Breast epithelium (tissue), 4 donors: ENCODE data around the gene EIF3CL. TPM values are rescaled to one million over a fixed set of nuclear protein-coding genes. Genes with fewer than 3 reads are reported as not detected.
"Not testable (repeated sequence)": the region's sequence is repeated elsewhere in the genome, so short reads cannot be mapped to it uniquely, and the experiment has no call there.

Experiments
- DNase-seq, 2 donors: peaks; one replicate each; pipeline ENCODE4 v3.0.0-alpha.2; 2019; ENCODE audit warnings: low spot score in 2 of 2
- H3K27ac ChIP-seq, 2 donors: fragments of 200-600 bp; sonication (generic) in 1 of 2; one replicate each; pipeline ENCODE4 v1.5.1; 2016 to 2019; ENCODE audit warnings: mild to moderate bottlenecking in 1 of 2
- H3K27me3 ChIP-seq, 2 donors: fragments of 200-600 bp; sonication (generic) in 1 of 2; one replicate each; pipeline versions ENCODE4 v1.5.1 to v1.6.0; 2017 to 2019; ENCODE audit warnings: control low read depth in 1 of 2, mild to moderate bottlenecking in 1 of 2
- H3K36me3 ChIP-seq: fragments of 200-600 bp; one replicate; pipeline ENCODE4 v1.5.1; 2019
- H3K4me1 ChIP-seq, 2 donors: fragments of 200-600 bp; sonication (generic); one replicate each; pipeline ENCODE4 v1.5.1; 2016 to 2019; ENCODE audit warnings: control low read depth in 1 of 2
- H3K4me3 ChIP-seq, 3 donors: fragments of 200-600 bp; sonication (generic); 1 replicate in 2 of 3; 2 replicates in 1 of 3; pipeline ENCODE4 v1.5.1; 2016 to 2019; ENCODE audit warnings: mild to moderate bottlenecking in 3 of 3, moderate library complexity in 2 of 3
- H3K9me3 ChIP-seq, 2 donors: fragments of 200-600 bp; sonication (generic) in 1 of 2; one replicate each; pipeline ENCODE4 v1.5.1; 2016 to 2019; ENCODE audit warnings: control low read depth in 1 of 2
- intact Hi-C: fragments of 100-400 bp; cut with DNase I; formaldehyde crosslinking; loops from one replicate; pipeline ENCODE4 v1.15.1; 2023; ENCODE audit warnings: low total_unique reads
- total RNA-seq, 3 donors: library from RNA; depleted of rRNA; stranded (reverse); fragments of >200 nt; gene quantifications; one replicate each; pipeline ENCODE4 v1.1.0, GENCODE V29; 2016

EIF3CL gene
- total RNA-seq, 3 donors from 2014 or later, result 143 to 191 (median 188) TPM

- intact Hi-C loops, DNase-seq, H3K27me3 ChIP-seq, H3K4me1 ChIP-seq, H3K36me3 ChIP-seq, H3K27ac ChIP-seq, H3K9me3 ChIP-seq, H3K4me3 ChIP-seq: not testable (repeated sequence)
These were observed 73.4 kb downstream of the EIF3CL start for GRCh38 chr16:28330232-28330631.

Other genes starting within 250 kb of the EIF3CL start
- 10 to 100 TPM; 66.4 to 84.6 (median 67.4) TPM for gene XPO6, start 191.9 kb downstream of the EIF3CL start, total RNA-seq
- gene SBK1, start 111.3 kb downstream of the EIF3CL start, total RNA-seq, result 1 to 10 TPM in 2 of 3 donors, under 1 TPM in 1; 0.16 to 1.5 (median 1.3) TPM
- 1 to 10 TPM in 2 of 3 donors, not detected in 1; 2.6 to 3.3 TPM for gene NPIPB6, start 40.3 kb downstream of the EIF3CL start, total RNA-seq
- gene NPIPB7, start 68.5 kb upstream of the EIF3CL start, total RNA-seq, result not detected
- 10 to 100 TPM; 25.1 to 39.1 (median 38.7) TPM for gene CLN3, start 88.2 kb upstream of the EIF3CL start, total RNA-seq
- 1 to 10 TPM in 2 of 3 donors, under 1 TPM in 1; 0.66 to 3.1 (median 2.9) TPM for gene APOBR, start 90.8 kb upstream of the EIF3CL start, total RNA-seq
- not detected for gene IL27, start 103.0 kb upstream of the EIF3CL start, total RNA-seq
- 10 to 100 TPM; 34.2 to 57.0 (median 47.5) TPM for gene NUPR1, start 135.1 kb upstream of the EIF3CL start, total RNA-seq
- 10 to 100 TPM; 28.5 to 35.8 (median 28.8) TPM for gene SGF29, start 150.1 kb upstream of the EIF3CL start, total RNA-seq
- 1 to 10 TPM in 2 of 3 donors, under 1 TPM in 1; 0.73 to 1.6 (median 1.3) TPM for gene SULT1A2, start 193.2 kb upstream of the EIF3CL start, total RNA-seq
- gene SULT1A1, start 206.2 kb upstream of the EIF3CL start, total RNA-seq, result 10 to 100 TPM; 25.6 to 54.1 (median 33.4) TPM
- not detected for gene NPIPB8, start 234.2 kb upstream of the EIF3CL start, total RNA-seq